Activated CD4-positive, alpha-beta T cell treated with anti-CD3 and anti-CD28 coated beads for 36 hours (primary cell): ENCODE results near the gene HEXIM2. TPM values are rescaled to one million over a fixed set of nuclear protein-coding genes. Genes with fewer than 3 reads are reported as not detected.

Experiments used
- ATAC-seq: fragments of 200-7000 bp; cut with Tn5 transposase; one replicate; pipeline ENCODE4 v1.10.0; 2021; ENCODE audit warnings: mild to moderate bottlenecking, moderate library complexity
- CTCF ChIA-PET: fragments of 350-600 bp; sonication (Branson Sonifier 250); formaldehyde crosslinking; loops from one replicate; lab custom pipeline; 2021; ENCODE audit warnings: antibody characterized with exemption; lab: Charles Lee
- POLR2A ChIA-PET: fragments of 350-600 bp; sonication (Branson Sonifier 250); formaldehyde crosslinking; loops from one replicate; lab custom pipeline; 2021; ENCODE audit warnings: antibody characterized with exemption, inconsistent platforms; lab: Charles Lee
- DNase-seq: peaks from one replicate; pipeline ENCODE4 v3.0.0-alpha.2; 2020
- H3K27ac Mint-ChIP-seq: one replicate; pipeline ENCODE4 v1.8.0; 2021; ENCODE audit warnings: mixed read lengths
- H3K27me3 Mint-ChIP-seq: one replicate; pipeline ENCODE4 v1.8.0; 2021; ENCODE audit warnings: mixed read lengths
- H3K36me3 Mint-ChIP-seq: one replicate; pipeline ENCODE4 v1.8.0; 2021; ENCODE audit warnings: low read depth, mixed read lengths
- H3K4me1 Mint-ChIP-seq: one replicate; pipeline ENCODE4 v1.8.0; 2021; ENCODE audit warnings: mixed read lengths
- H3K4me3 Mint-ChIP-seq: one replicate; pipeline ENCODE4 v1.8.0; 2021; ENCODE audit warnings: mild to moderate bottlenecking, moderate library complexity, mixed read lengths
- H3K9me3 Mint-ChIP-seq: one replicate; pipeline ENCODE4 v1.8.0; 2021; ENCODE audit warnings: low read depth, mixed read lengths
- intact Hi-C, 2 experiments: fragments of 100-400 bp; cut with DNase I in 1 of 2; cut with micrococcal nuclease in 1 of 2; formaldehyde crosslinking; loops; one replicate each; pipeline versions ENCODE4 v1.14.2 to v1.15.1; 2022 to 2024; cut with DNase I, micrococcal nuclease
- total RNA-seq, 2 experiments: library from RNA; stranded (reverse); gene quantifications; one replicate each; pipeline ENCODE4 v1.2.3, GENCODE V29; 2021

The HEXIM2 gene
- total RNA-seq, 2 experiments from 2014 or later, result 3.9 to 4.6 TPM

DNA sequence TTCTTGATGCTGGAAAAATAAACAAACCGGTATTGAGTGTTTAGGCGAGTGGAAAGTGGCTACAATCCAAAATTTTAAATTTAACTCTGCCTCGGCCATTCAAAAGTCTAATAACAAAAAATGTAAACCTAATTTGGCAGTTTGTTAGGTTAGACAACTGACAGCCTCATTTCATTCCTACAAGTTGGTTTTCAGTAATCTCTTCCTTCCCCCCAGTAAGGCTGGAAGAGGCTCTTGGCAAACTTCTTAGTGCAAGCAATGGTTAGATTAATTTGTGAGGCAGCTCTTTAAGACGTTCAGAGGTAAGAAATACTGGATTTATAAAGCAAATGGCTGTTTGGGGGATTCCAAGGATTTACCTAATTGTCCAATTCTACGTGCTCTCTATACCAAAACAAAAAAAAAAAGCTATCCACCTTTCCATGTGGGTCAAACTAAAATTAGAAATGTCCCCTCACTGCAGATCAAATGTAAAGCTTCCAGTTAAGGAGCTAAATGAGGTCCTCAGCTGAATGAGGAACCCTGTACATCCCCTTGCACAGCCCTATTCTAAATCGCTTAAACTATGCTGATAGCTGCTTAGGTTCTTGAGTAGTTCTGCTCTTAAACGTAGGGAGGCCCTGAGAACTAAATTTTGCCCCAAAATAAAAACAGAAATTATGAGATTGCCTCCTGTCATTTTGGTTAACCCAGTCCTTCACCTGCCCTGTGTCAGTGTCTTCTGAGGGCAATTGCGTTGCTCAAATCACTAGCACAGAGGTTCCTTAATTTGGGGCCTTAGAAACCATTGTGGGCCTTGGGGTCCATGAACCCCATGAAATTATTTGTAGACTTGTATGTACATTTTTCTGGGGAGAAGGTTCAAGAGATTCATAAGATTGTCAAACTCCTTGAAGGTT, 10.5 kb upstream of the HEXIM2 start:
- peaks cover 38% of the 10 kb centered on the region for H3K36me3 Mint-ChIP-seq
- peak overlapping the region; percentile 76 for H3K27ac Mint-ChIP-seq
- ChIA-PET CTCF (interaction anchor here (0.7 to 10.0 kb wide), 17 partner anchors 11 to 163 kb away, joined by 3 to 222 read pairs (median 7); partner anchors contain the start of genes ACBD4, HEXIM2, NMT1 and PLCD3), POLR2A (interaction anchor here (0.6 to 6.5 kb wide), 16 partner anchors 9 to 161 kb away, joined by 3 to 247 read pairs (median 7); partner anchors contain the start of genes ACBD4, HEXIM2 and NMT1)
- ATAC-seq (no peak), DNase-seq (no peak)
- peaks cover 31% of the 10 kb centered on the region for H3K4me1 Mint-ChIP-seq
- intact Hi-C loops, result no loop called here
- H3K9me3 Mint-ChIP-seq, result no peaks in the 10 kb centered on the region
- H3K4me3 Mint-ChIP-seq, result peak overlapping the region; percentile 99
- H3K27me3 Mint-ChIP-seq, result no peaks in the 10 kb centered on the region

DNA sequence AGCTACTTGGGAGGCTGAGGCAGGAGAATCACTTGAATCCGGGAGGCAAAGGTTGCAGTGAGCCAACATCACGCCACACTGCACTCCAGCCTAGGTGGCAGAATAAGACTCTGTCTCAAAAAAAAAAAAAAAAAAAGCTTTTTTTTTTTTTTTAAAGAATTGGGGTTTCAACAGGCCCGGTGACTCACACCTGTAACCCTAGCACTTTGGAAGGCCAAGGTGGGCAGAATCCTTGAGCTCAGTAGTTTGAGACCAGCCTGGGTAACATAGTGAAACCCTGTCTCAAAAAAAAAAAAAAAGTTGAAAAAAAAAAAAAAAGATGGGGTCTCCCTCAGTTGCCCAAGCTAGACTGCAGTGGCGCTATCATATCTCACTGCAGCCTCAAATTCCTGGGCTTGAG, 6.6 kb upstream of the HEXIM2 start:
- H3K4me3 Mint-ChIP-seq, result no peak overlapping the region
- H3K27me3 Mint-ChIP-seq, result no peaks in the 10 kb centered on the region
- peaks cover 44% of the 10 kb centered on the region for H3K4me1 Mint-ChIP-seq
- intact Hi-C loops, result no loop called here
- H3K9me3 Mint-ChIP-seq, result no peaks in the 10 kb centered on the region
- ATAC-seq (peak; percentile 11), DNase-seq (no peak)
- H3K36me3 Mint-ChIP-seq, result peaks cover 38% of the 10 kb centered on the region
- CTCF ChIA-PET, result interaction anchor here (0.6 to 2.8 kb wide), 5 partner anchors 18 to 100 kb away, joined by 3 to 19 read pairs (median 4); partner anchors contain the start of gene ACBD4
- POLR2A ChIA-PET, result interaction anchor here (0.7 kb wide), 1 partner anchor 75 kb away, joined by 3 read pairs; no protein-coding TSS in a partner anchor
- H3K27ac Mint-ChIP-seq, result peak overlapping the region; percentile 37

DNA sequence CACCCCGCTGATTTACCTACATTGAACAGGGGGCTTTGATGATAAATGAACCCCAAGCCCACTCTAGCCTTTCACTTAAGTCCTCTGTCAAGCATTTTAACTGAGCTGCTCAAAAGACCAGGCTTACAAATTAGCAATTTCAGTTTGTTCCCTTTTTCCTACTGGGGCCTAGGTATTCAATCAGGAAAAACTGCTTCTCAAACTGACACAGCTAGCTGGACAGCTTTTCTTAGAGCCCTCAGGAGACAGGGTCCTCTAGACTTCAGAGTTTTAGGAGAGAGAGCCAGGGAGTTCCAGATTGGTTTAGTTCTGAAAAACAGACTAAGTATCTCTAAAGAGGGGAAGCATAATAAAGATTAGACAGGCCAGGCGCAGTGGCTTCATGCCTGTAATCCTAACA, 6.2 kb upstream of the HEXIM2 start:
- peaks cover 37% of the 10 kb centered on the region for H3K36me3 Mint-ChIP-seq
- peak overlapping the region; percentile 37 for H3K27ac Mint-ChIP-seq
- H3K9me3 Mint-ChIP-seq, result no peaks in the 10 kb centered on the region
- DNase-seq (no peak), ATAC-seq (no peak)
- H3K27me3 Mint-ChIP-seq, result no peaks in the 10 kb centered on the region
- CTCF ChIA-PET, result interaction anchor here (0.6 to 2.8 kb wide), 5 partner anchors 17 to 101 kb away, joined by 3 to 19 read pairs (median 4); partner anchors contain the start of gene ACBD4
- intact Hi-C loops, result no loop called here
- H3K4me3 Mint-ChIP-seq, result no peak overlapping the region
- peaks cover 44% of the 10 kb centered on the region for H3K4me1 Mint-ChIP-seq
- POLR2A ChIA-PET, result interaction anchor here (0.7 kb wide), 1 partner anchor 75 kb away, joined by 3 read pairs; no protein-coding TSS in a partner anchor

DNA sequence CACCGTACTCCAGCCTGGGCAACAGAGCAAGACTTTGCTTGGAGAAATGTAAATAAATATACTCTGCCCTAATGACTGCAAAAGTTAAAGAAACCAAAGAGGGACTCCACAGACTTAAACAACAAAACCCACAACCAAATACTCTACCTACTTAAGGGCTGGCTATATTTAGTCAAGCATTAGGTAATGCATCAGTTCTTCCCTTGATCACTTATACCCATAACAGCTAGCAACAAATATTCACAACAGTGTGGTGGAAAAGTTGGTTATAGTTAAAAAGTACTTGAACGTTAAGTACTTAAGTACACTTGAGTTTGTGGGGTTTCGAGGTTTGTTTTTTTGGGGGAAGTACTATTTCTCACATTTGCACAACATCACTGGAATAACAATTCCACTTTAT, 5.4 kb upstream of the HEXIM2 start:
- Mint-ChIP-seq H3K4me3 (no peak overlapping the region), H3K27me3 (no peaks in the 10 kb centered on the region), H3K27ac (no peak overlapping the region), H3K36me3 (peaks cover 33% of the 10 kb centered on the region), H3K9me3 (no peaks in the 10 kb centered on the region), H3K4me1 (peaks cover 38% of the 10 kb centered on the region)
- ATAC-seq (no peak), DNase-seq (no peak)
- ChIA-PET CTCF (interaction anchor here (0.7 to 2.8 kb wide), 3 partner anchors 21 to 399 kb away, joined by 4 to 19 read pairs (median 9); partner anchors contain the start of gene ACBD4), POLR2A (no interaction called here)
- intact Hi-C loops, result no loop called here

DNA sequence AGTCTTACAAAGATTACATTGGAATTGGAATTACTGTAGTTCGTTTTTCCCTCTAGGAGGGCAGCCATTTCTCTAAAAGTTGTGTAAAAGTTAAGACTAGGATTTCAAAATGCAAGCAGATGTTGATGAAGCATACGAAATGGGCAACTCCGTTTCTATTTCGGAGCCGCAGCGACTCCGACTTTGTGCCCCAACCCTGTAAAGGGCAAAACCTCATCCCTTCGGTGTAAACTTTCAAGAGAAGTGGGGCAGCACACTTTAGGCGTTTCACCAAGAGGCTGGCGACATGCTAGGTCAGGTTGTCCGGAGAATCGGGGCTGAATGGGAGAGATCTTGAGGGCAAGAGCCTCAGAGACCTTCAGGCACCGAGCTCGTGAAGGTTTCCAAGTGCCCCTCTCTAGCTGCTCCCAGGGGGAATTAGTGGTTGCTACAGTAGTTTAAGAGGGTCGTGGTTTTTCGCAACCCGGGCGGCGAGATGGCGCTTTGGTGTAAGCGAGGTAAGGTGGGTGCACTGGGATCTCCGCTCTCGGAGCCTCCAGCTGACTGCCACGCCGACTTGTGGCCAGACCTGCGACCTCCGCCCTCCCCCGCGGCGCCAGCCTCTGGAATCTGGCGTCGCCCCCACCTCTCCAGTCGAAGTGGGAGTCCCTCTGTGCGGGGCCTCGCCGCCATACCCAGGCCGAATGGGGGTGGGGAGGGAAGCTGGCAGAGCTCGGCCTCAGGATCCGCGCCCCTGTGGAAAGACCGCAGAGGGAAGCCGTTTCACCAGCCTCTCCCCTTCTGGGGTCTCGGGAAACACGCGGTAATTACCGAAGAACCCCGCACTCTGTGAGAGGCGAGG, 1.0 kb upstream of the HEXIM2 start:
- peaks cover 27% of the 10 kb centered on the region for H3K36me3 Mint-ChIP-seq
- H3K9me3 Mint-ChIP-seq, result no peaks in the 10 kb centered on the region
- peak overlapping the region; percentile 96 for H3K27ac Mint-ChIP-seq
- peak overlapping the region; percentile 96 for H3K4me3 Mint-ChIP-seq
- peak; percentile 17 for ATAC-seq
- ChIA-PET CTCF (interaction anchor here (0.7 to 9.5 kb wide), 11 partner anchors 10 to 330 kb away, joined by 3 to 139 read pairs (median 5); partner anchors contain the start of genes ACBD4, HEXIM1 and MAP3K14), POLR2A (interaction anchor here (1.2 to 5.8 kb wide), 7 partner anchors 10 to 152 kb away, joined by 3 to 247 read pairs (median 7); partner anchors contain the start of genes ACBD4, HEXIM1 and NMT1)
- DNase-seq, result peak; percentile 68
- H3K4me1 Mint-ChIP-seq, result peaks cover 30% of the 10 kb centered on the region
- no peaks in the 10 kb centered on the region for H3K27me3 Mint-ChIP-seq
- intact Hi-C loops, result loop anchor here (1.0 to 5.0 kb wide), 14 partner anchors 8 to 1032 kb away; partner anchors contain the start of genes ACBD4 (in 2 of the 2), HEXIM1 (in 2 of the 2), NMT1 (in 2 of the 2) and DCAKD (in 1 of the 2)

DNA sequence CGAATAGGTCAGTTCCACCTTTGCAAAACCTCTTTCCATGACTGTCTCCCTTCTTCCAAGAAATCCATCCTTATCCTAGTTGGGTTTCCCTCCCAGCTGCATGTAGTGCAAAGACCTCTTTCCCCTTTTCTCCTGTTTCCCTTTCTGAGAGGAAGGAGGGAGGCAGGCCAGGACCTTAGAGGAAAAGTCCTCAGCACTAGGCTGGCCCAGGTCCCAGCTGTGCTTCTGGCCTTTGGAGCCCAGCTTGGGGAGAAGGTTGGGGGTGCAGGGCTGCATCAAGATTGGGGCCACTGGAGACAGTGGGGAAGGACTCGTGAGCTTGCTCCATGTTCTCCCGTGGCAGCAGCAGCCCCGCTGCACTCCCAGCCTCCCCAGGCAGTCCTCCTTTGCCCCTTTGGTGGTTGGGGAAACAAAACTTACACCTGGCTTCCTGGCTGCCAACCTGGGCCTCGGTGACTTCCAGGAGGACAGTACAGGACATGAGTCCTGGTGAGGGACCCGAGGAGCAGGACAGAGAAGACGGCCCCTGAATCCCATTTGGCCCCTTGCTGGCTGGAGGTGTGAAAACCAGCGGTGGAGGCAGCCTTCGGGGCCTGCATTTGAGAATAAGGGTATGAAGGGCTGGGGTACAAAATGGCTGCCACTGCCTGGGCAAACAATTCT, 481 bp downstream of the HEXIM2 start:
- no peaks in the 10 kb centered on the region for H3K27me3 Mint-ChIP-seq
- peak overlapping the region; percentile 96 for H3K4me3 Mint-ChIP-seq
- CTCF ChIA-PET, result interaction anchor here (0.5 to 9.5 kb wide), 9 partner anchors 10 to 155 kb away, joined by 3 to 139 read pairs (median 7); partner anchors contain the start of genes ACBD4, HEXIM1 and MAP3K14
- H3K27ac Mint-ChIP-seq, result peak overlapping the region; percentile 62
- ATAC-seq (no peak), DNase-seq (no peak)
- POLR2A ChIA-PET, result interaction anchor here (0.7 to 5.8 kb wide), 10 partner anchors 9 to 150 kb away, joined by 3 to 247 read pairs (median 6); partner anchors contain the start of genes HEXIM1 and NMT1
- intact Hi-C loops, result loop anchor here (5.0 kb wide), 2 partner anchors 35 to 1030 kb away; partner anchors contain the start of gene KANSL1 (in 1 of the 2)
- peaks cover 24% of the 10 kb centered on the region for H3K4me1 Mint-ChIP-seq
- peaks cover 23% of the 10 kb centered on the region for H3K36me3 Mint-ChIP-seq
- no peaks in the 10 kb centered on the region for H3K9me3 Mint-ChIP-seq

DNA sequence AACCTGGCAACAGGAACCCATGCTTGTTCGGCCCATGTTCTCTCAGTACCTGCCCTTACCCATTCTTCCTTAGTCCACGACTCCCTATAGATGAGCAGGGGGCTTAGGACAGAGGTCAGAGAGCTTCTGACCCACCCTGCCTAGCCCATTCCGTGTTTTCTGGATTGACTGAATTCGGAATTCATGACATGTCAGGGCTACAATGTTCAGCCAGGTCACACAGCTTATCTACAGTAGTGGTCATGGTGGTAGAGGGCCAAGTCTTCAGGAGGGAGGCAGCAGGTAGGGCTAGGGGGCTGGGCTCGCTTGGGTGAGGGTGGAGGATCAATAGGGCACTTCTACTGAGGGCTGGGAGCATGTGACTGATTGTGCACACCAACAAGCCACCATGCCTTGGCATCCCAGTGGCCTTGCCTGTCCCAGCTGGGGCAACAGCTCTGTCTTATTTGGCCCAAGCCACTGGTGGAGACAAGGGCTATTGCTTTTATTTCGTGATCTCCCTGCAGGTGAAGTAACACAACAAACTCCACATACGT, 3.1 kb downstream of the HEXIM2 start:
- H3K9me3 Mint-ChIP-seq, result no peaks in the 10 kb centered on the region
- intact Hi-C loops, result loop anchor here (5.0 kb wide), 2 partner anchors 32 to 1027 kb away; partner anchors contain the start of gene KANSL1 (in 1 of the 2)
- POLR2A ChIA-PET, result interaction anchor here (1.4 kb wide), 1 partner anchor 16 kb away, joined by 8 read pairs; the partner anchor contains the start of gene HEXIM1

DNA sequence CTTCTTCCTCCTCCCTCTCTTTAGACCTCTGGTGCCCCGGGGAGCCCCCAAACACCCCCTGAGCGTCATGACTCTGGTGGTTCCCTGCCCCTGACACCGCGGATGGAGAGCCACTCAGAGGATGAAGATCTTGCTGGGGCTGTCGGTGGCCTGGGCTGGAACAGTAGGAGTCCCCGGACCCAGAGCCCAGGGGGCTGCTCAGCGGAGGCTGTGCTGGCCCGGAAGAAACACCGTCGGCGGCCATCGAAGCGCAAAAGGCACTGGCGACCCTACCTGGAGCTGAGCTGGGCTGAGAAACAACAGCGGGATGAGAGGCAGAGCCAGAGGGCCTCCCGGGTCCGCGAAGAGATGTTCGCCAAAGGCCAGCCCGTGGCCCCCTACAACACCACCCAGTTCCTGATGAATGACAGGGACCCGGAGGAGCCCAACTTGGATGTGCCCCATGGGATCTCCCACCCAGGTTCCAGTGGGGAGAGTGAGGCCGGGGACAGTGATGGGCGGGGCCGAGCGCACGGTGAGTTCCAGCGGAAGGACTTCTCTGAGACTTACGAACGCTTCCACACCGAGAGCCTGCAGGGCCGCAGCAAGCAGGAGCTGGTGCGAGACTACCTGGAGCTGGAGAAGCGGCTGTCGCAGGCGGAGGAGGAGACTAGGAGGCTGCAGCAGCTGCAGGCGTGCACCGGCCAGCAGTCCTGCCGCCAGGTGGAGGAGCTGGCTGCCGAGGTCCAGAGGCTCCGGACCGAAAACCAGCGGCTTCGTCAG, 7.5 kb downstream of the HEXIM2 start:
- ChIA-PET CTCF (interaction anchor here (0.9 kb wide), 1 partner anchor 28 kb away, joined by 4 read pairs; no protein-coding TSS in a partner anchor), POLR2A (no interaction called here)
- Mint-ChIP-seq H3K4me1 (peaks cover 23% of the 10 kb centered on the region), H3K27me3 (no peaks in the 10 kb centered on the region), H3K36me3 (no peaks in the 10 kb centered on the region), H3K27ac (no peak overlapping the region), H3K9me3 (no peaks in the 10 kb centered on the region), H3K4me3 (no peak overlapping the region)
- ATAC-seq (no peak), DNase-seq (no peak)
- intact Hi-C loops, result no loop called here

More for the DNA sequence above, 3.1 kb downstream of the HEXIM2 start:
- Mint-ChIP-seq H3K27me3 (no peaks in the 10 kb centered on the region), H3K27ac (no peak overlapping the region), H3K36me3 (peaks cover 8% of the 10 kb centered on the region), H3K4me1 (peaks cover 4% of the 10 kb centered on the region), H3K4me3 (no peak overlapping the region)
- DNase-seq (no peak), ATAC-seq (no peak)
- CTCF ChIA-PET, result interaction anchor here (0.5 to 9.5 kb wide), 3 partner anchors 15 to 71 kb away, joined by 3 to 139 read pairs (median 3); partner anchors contain the start of genes ACBD4 and HEXIM1

DNA sequence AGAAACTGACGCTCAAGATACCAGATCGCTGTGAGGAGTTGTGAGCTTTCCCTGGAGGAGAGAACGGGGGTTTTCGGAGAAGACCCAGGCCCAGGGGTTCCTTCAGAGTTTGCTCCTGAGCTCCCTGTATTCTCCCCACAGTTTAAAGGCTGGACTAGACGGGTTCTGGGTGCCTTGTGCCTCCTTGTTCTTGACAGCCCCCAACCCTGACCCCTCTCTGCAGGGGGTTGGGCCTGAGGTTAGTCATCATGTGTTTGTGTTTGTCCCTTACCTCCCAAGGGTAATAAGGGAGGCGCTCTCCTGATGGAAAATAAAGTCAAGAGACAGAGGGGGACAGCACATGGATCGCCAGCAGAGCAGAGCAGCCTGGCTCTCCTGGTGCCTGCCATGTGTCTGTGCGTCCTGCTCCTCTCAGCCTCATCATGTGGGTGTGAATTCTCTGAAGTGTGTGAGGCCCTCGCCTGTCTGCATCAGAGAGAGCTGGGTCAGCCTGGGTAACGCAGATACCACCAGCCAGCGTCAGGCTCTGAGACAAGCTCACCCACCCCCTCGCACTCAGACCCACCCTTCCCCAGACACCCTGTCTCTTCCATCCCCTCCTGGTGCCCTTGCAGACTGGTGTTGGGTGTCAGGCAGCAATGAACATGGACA, 8.7 kb downstream of the HEXIM2 start:
- Mint-ChIP-seq H3K27ac (no peak overlapping the region), H3K4me3 (no peak overlapping the region), H3K9me3 (no peaks in the 10 kb centered on the region), H3K4me1 (peaks cover 23% of the 10 kb centered on the region), H3K36me3 (no peaks in the 10 kb centered on the region), H3K27me3 (no peaks in the 10 kb centered on the region)
- DNase-seq (no peak), ATAC-seq (no peak)
- intact Hi-C loops, result no loop called here
- CTCF ChIA-PET, result interaction anchor here (0.6 to 4.2 kb wide), 5 partner anchors 12 to 1191 kb away, joined by 3 to 41 read pairs (median 4); partner anchors contain the start of genes ACBD4 and HEXIM1
- POLR2A ChIA-PET, result interaction anchor here (0.8 to 1.5 kb wide), 3 partner anchors 8 to 21 kb away, joined by 3 to 5 read pairs (median 4); partner anchors contain the start of gene HEXIM2
